Upper lobe of left lung (tissue), 4 donors: ENCODE data around the gene MSL1.

Source experiments
- POLR2AphosphoS5 ChIP-seq, 2 donors: sonication (generic); formaldehyde crosslinking; IDR thresholded peaks; one replicate each; pipeline ENCODE4 v1.5.1; 2017; ENCODE audit warnings: antibody characterized with exemption in 2 of 2
- TF ChIP-seq, protein P1 (sequence below), 6 experiments: fragments of 450-650 bp in 4 of 6; fragments of 200-600 bp in 2 of 6; sonication (generic) in 2 of 6; IDR thresholded peaks; one replicate each; pipeline ENCODE4 v1.5.1; 2016 to 2019; ENCODE audit warnings: antibody characterized with exemption in 6 of 6

- no peak for TF ChIP-seq POLR2AphosphoS5 (IDR thresholded peaks at IDR 0.05)
- TF ChIP-seq, protein P1, sequence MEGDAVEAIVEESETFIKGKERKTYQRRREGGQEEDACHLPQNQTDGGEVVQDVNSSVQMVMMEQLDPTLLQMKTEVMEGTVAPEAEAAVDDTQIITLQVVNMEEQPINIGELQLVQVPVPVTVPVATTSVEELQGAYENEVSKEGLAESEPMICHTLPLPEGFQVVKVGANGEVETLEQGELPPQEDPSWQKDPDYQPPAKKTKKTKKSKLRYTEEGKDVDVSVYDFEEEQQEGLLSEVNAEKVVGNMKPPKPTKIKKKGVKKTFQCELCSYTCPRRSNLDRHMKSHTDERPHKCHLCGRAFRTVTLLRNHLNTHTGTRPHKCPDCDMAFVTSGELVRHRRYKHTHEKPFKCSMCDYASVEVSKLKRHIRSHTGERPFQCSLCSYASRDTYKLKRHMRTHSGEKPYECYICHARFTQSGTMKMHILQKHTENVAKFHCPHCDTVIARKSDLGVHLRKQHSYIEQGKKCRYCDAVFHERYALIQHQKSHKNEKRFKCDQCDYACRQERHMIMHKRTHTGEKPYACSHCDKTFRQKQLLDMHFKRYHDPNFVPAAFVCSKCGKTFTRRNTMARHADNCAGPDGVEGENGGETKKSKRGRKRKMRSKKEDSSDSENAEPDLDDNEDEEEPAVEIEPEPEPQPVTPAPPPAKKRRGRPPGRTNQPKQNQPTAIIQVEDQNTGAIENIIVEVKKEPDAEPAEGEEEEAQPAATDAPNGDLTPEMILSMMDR (IDR thresholded peaks at IDR 0.05) = no peak
Observed at GRCh38 chr17:40181205-40181604, 59.4 kb downstream of the MSL1 start.
